ENCODE measurements around the gene ARFGAP3.

DNA sequence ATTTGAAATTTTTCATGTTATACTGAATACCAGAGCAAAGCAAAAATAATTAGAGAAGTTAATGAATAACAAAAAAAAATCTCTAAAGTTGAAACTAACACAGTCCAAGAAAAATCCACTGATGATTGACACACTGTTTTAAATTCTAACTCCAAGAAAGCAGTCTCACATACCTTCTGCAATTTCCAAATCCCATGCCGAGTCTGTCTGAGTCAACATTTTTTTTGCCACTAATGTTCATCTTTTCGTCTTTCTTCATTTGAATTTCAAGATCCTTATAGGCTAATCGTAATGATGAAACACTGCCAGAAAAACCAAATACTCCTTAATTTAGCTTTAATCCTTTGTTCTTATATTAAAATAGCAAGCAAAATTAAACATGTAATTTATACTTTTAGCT, 39.5 kb downstream of the ARFGAP3 start:
- TF ChIP-seq, protein P1, sequence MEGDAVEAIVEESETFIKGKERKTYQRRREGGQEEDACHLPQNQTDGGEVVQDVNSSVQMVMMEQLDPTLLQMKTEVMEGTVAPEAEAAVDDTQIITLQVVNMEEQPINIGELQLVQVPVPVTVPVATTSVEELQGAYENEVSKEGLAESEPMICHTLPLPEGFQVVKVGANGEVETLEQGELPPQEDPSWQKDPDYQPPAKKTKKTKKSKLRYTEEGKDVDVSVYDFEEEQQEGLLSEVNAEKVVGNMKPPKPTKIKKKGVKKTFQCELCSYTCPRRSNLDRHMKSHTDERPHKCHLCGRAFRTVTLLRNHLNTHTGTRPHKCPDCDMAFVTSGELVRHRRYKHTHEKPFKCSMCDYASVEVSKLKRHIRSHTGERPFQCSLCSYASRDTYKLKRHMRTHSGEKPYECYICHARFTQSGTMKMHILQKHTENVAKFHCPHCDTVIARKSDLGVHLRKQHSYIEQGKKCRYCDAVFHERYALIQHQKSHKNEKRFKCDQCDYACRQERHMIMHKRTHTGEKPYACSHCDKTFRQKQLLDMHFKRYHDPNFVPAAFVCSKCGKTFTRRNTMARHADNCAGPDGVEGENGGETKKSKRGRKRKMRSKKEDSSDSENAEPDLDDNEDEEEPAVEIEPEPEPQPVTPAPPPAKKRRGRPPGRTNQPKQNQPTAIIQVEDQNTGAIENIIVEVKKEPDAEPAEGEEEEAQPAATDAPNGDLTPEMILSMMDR (IDR thresholded peaks at IDR 0.05) = no peak
- TF ChIP-seq POLR2A (IDR thresholded peaks at IDR 0.05) = no peak

Measured in heart left ventricle (tissue), 13 donors.